ENCODE measurements around the gene SLCO2B1. TPM values are rescaled to one million over a fixed set of nuclear protein-coding genes. Genes with fewer than 3 reads are reported as not detected.

SLCO2B1 gene
- total RNA-seq, 1 experiment from 2014 or later = 0.57 TPM

DNA sequence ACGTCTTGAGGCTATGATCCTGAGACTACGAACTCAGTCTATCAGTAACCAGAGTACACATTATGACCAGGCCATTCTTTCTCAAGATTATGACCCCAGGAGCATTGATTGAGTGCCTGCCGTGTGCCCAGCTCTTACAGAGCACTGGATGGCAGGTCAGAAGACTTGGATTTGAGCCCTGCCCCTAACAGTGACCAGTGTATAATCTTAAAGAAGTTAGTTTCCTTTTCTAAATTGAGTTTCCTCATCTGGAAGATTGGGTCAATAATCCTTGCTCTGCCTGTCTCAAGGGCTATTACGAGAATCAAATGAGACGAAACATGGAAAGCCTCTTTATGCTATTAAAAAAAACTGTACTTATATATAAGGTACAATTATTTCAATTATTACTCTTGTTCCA is 38.2 kb downstream of the SLCO2B1 start:
- no peak for ATAC-seq
- Mint-ChIP-seq H3K27me3 (ENCODE audit: low read depth) (no peaks in the 10 kb centered on the region), H3K9me3 (no peaks in the 10 kb centered on the region), H3K4me1 (peaks cover 24% of the 10 kb centered on the region), H3K27ac (no peak overlapping the region), H3K36me3 (no peaks in the 10 kb centered on the region), H3K4me3 (no peak overlapping the region)
- ChIA-PET POLR2A (no interaction called here), CTCF (interaction anchor here (0.7 to 9.2 kb wide), 3 partner anchors 15 to 49 kb away, joined by 3 to 112 read pairs (median 4); no protein-coding TSS in a partner anchor)
- no peak for DNase-seq (ENCODE audit: low spot score)
- TF ChIP-seq, protein P1, sequence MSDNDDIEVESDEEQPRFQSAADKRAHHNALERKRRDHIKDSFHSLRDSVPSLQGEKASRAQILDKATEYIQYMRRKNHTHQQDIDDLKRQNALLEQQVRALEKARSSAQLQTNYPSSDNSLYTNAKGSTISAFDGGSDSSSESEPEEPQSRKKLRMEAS (CRISPR knock-in tag; IDR thresholded peaks at IDR 0.05) = no peak

DNA sequence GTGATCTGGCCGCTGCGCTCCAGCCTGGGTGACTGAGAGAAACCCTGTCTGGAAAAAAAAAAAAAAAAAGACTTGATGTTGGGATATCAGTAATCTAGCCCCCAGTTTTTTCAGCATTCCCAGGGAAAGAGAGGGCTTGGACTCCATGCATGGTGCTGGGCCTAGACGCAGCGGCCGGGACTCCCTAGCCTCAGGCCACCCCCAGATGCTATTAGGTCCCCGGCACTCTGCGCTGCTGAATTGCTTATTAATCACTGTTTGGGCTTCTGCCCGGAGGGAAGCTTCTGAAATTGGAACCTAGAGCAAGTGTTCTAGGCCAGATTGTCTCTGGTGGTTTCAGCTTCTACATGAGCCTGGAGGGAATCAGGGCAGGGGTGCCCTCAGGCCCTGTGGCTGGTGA is 39.0 kb downstream of the SLCO2B1 start:
- DNase-seq (ENCODE audit: low spot score) (no peak), ATAC-seq (no peak)
- no peaks in the 10 kb centered on the region for H3K9me3 Mint-ChIP-seq
- no peaks in the 10 kb centered on the region for H3K27me3 Mint-ChIP-seq (ENCODE audit: low read depth)
- ChIA-PET CTCF (interaction anchor here (0.7 to 9.2 kb wide), 4 partner anchors 14 to 50 kb away, joined by 3 to 112 read pairs (median 4); no protein-coding TSS in a partner anchor), POLR2A (no interaction called here)
- no peak overlapping the region for H3K27ac Mint-ChIP-seq
- no peak overlapping the region for H3K4me3 Mint-ChIP-seq
- H3K36me3 Mint-ChIP-seq = no peaks in the 10 kb centered on the region
- TF ChIP-seq, protein P2, sequence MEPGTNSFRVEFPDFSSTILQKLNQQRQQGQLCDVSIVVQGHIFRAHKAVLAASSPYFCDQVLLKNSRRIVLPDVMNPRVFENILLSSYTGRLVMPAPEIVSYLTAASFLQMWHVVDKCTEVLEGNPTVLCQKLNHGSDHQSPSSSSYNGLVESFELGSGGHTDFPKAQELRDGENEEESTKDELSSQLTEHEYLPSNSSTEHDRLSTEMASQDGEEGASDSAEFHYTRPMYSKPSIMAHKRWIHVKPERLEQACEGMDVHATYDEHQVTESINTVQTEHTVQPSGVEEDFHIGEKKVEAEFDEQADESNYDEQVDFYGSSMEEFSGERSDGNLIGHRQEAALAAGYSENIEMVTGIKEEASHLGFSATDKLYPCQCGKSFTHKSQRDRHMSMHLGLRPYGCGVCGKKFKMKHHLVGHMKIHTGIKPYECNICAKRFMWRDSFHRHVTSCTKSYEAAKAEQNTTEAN (CRISPR knock-in tag; IDR thresholded peaks at IDR 0.05) = no peak
- TF ChIP-seq ESRRA (CRISPR knock-in tag; IDR thresholded peaks at IDR 0.05; ENCODE audit: borderline replicate concordance) = no peak
- no peak for TF ChIP-seq PRRX2 (CRISPR knock-in tag; IDR thresholded peaks at IDR 0.05)
- TF ChIP-seq, protein P3, sequence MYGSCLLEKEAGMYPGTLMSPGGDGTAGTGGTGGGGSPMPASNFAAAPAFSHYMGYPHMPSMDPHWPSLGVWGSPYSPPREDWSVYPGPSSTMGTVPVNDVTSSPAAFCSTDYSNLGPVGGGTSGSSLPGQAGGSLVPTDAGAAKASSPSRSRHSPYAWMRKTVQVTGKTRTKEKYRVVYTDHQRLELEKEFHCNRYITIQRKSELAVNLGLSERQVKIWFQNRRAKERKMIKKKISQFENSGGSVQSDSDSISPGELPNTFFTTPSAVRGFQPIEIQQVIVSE (CRISPR knock-in tag; IDR thresholded peaks at IDR 0.05; ENCODE audit: borderline replicate concordance) = no peak
- no peak for TF ChIP-seq ATF1 (CRISPR knock-in tag; IDR thresholded peaks at IDR 0.05)
- no peak for TF ChIP-seq ZNF416 (CRISPR knock-in tag; IDR thresholded peaks at IDR 0.05)
- TF ChIP-seq, protein P4, sequence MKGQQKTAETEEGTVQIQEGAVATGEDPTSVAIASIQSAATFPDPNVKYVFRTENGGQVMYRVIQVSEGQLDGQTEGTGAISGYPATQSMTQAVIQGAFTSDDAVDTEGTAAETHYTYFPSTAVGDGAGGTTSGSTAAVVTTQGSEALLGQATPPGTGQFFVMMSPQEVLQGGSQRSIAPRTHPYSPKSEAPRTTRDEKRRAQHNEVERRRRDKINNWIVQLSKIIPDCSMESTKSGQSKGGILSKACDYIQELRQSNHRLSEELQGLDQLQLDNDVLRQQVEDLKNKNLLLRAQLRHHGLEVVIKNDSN (CRISPR knock-in tag; IDR thresholded peaks at IDR 0.05) = no peak
- no peak for TF ChIP-seq GABPB1 (CRISPR knock-in tag; IDR thresholded peaks at IDR 0.05)
- no peak for TF ChIP-seq SMAD4 (CRISPR knock-in tag; IDR thresholded peaks at IDR 0.05)
- TF ChIP-seq ELF4 (CRISPR knock-in tag; IDR thresholded peaks at IDR 0.05; ENCODE audit: low read depth) = no peak
- TF ChIP-seq, protein P5, sequence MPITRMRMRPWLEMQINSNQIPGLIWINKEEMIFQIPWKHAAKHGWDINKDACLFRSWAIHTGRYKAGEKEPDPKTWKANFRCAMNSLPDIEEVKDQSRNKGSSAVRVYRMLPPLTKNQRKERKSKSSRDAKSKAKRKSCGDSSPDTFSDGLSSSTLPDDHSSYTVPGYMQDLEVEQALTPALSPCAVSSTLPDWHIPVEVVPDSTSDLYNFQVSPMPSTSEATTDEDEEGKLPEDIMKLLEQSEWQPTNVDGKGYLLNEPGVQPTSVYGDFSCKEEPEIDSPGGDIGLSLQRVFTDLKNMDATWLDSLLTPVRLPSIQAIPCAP (CRISPR knock-in tag; IDR thresholded peaks at IDR 0.05) = no peak
- no peak for TF ChIP-seq EMX1 (CRISPR knock-in tag; IDR thresholded peaks at IDR 0.05)
- TF ChIP-seq KAT7 (CRISPR knock-in tag; IDR thresholded peaks at IDR 0.05; ENCODE audit: borderline replicate concordance) = no peak
- TF ChIP-seq MYBL2 (CRISPR knock-in tag; IDR thresholded peaks at IDR 0.05) = no peak
- no peak for TF ChIP-seq ZNF138 (CRISPR knock-in tag; conservative IDR thresholded peaks at IDR 0.05)
- no peak for TF ChIP-seq SOX15 (CRISPR knock-in tag; IDR thresholded peaks at IDR 0.05)
- TF ChIP-seq, protein P6, sequence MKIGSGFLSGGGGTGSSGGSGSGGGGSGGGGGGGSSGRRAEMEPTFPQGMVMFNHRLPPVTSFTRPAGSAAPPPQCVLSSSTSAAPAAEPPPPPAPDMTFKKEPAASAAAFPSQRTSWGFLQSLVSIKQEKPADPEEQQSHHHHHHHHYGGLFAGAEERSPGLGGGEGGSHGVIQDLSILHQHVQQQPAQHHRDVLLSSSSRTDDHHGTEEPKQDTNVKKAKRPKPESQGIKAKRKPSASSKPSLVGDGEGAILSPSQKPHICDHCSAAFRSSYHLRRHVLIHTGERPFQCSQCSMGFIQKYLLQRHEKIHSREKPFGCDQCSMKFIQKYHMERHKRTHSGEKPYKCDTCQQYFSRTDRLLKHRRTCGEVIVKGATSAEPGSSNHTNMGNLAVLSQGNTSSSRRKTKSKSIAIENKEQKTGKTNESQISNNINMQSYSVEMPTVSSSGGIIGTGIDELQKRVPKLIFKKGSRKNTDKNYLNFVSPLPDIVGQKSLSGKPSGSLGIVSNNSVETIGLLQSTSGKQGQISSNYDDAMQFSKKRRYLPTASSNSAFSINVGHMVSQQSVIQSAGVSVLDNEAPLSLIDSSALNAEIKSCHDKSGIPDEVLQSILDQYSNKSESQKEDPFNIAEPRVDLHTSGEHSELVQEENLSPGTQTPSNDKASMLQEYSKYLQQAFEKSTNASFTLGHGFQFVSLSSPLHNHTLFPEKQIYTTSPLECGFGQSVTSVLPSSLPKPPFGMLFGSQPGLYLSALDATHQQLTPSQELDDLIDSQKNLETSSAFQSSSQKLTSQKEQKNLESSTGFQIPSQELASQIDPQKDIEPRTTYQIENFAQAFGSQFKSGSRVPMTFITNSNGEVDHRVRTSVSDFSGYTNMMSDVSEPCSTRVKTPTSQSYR (CRISPR knock-in tag; IDR thresholded peaks at IDR 0.05) = no peak
- TF ChIP-seq, protein P7, sequence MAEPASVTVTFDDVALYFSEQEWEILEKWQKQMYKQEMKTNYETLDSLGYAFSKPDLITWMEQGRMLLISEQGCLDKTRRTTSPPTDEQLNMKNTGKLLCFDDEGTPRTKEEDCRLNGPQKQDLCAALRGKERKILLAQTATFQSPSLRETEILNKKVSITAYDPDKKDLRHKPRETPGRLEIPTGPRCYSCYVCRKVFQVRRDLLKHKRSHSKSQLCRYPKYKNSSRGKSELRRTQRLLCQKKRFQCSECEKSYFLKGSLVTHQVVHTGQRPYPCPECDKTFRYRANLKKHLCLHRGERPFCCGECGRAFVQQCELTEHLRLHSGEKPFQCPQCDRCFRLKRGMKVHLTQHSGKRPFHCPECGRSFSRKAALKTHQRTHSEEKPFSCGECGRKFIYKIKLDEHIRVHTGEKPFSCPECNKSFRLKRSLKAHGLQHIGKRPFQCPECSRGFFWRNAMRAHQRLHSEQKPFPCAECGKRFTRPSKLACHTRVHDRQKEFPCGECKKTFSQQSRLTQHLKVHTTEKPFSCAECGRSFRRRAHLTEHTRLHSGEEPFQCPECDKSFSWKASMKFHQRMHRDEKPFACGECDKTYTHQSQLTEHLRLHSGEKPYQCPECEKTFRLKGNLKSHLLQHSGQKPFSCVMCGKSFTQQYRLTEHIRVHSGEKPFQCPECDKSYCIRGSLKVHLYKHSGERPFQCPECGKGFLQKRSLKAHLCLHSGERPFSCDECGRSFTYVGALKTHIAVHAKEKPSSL (CRISPR knock-in tag; conservative IDR thresholded peaks at IDR 0.05) = no peak
- H3K4me1 Mint-ChIP-seq = peaks cover 16% of the 10 kb centered on the region
